HEK293 (cell line): Measurements from ENCODE around the gene AOAH.

Experiments
- CTCF ChIA-PET: fragments of 350-600 bp; formaldehyde crosslinking; extraction: SDS; loops from one replicate; lab custom pipeline; 2021; ENCODE audit warnings: antibody characterized with exemption; lab: Yijun Ruan, JAX
- POLR2A ChIA-PET: fragments of 300-600 bp; formaldehyde crosslinking; extraction: SDS; loops from one replicate; lab custom pipeline; 2020; ENCODE audit warnings: antibody characterized with exemption, inconsistent platforms; lab: Yijun Ruan, JAX
- H3K27ac ChIP-seq: fragments of 200-500 bp; sonication (Bioruptor generic); 2 replicates; pipeline ENCODE4 v1.5.1; 2014; ENCODE audit warnings: low read depth, low read length, control low read depth, inconsistent platforms; ENCODE audit errors: extremely low read depth
- H3K36me3 ChIP-seq, 2 experiments: fragments of 200-500 bp in 1 of 2; sonication (Bioruptor generic) in 1 of 2; 1 replicate in 1 of 2; 2 replicates in 1 of 2; pipeline ENCODE4 v1.5.1; 2014 to 2017; ENCODE audit warnings: inconsistent platforms in 2 of 2, low read length in 2 of 2; ENCODE audit not compliant: control insufficient read depth in 2 of 2, insufficient read depth in 1 of 2
- H3K4me1 ChIP-seq: fragments of 200-500 bp; sonication (Bioruptor generic); 2 replicates; pipeline ENCODE4 v1.5.1; 2014; ENCODE audit warnings: mild to moderate bottlenecking, low read length, inconsistent platforms; ENCODE audit not compliant: control insufficient read depth, insufficient read depth
- H3K4me3 ChIP-seq: 2 replicates; pipeline ENCODE4 v1.5.1; 2011; ENCODE audit warnings: low read depth, mild to moderate bottlenecking, control low read depth, low read length, moderate library complexity
- H3K9me3 ChIP-seq: fragments of 200-500 bp; sonication (Bioruptor generic); 2 replicates; pipeline ENCODE4 v1.5.1; 2014; ENCODE audit warnings: low read depth, low read length, inconsistent platforms; ENCODE audit not compliant: control insufficient read depth, insufficient read depth
- AEBP2 ChIP-seq: fragments of 450-650 bp; formaldehyde crosslinking; IDR thresholded peaks from 2 replicates; pipeline ENCODE4 v1.5.1; 2016; ENCODE audit warnings: missing biosample characterization, missing genetic modification characterization, borderline replicate concordance
- BCL6B ChIP-seq: fragments of 450-650 bp; formaldehyde crosslinking; IDR thresholded peaks from 2 replicates; pipeline ENCODE4 v1.5.1; 2017; ENCODE audit warnings: missing biosample characterization, missing genetic modification characterization
- IKZF3 ChIP-seq: fragments of 450-650 bp; IDR thresholded peaks from 2 replicates; pipeline ENCODE4 v1.5.0; 2018; ENCODE audit warnings: missing biosample characterization, mild to moderate bottlenecking, missing genetic modification characterization, moderate library complexity
- KLF7 ChIP-seq: fragments of 450-650 bp; formaldehyde crosslinking; IDR thresholded peaks from 2 replicates; pipeline ENCODE4 v1.5.1; 2016; ENCODE audit warnings: missing biosample characterization, missing genetic modification characterization, borderline replicate concordance
- SP3 ChIP-seq: fragments of 450-650 bp; formaldehyde crosslinking; IDR thresholded peaks from 2 replicates; pipeline ENCODE4 v1.5.1; 2016; ENCODE audit warnings: missing biosample characterization, missing genetic modification characterization
- ZBTB1 ChIP-seq: fragments of 450-650 bp; formaldehyde crosslinking; IDR thresholded peaks from 2 replicates; pipeline ENCODE4 v1.5.1; 2016; ENCODE audit warnings: missing biosample characterization, missing genetic modification characterization
- ZEB2 ChIP-seq: fragments of 450-650 bp; formaldehyde crosslinking; IDR thresholded peaks from 2 replicates; pipeline ENCODE4 v1.5.1; 2016; ENCODE audit warnings: missing biosample characterization, missing genetic modification characterization
- ZFP3 ChIP-seq: fragments of 450-650 bp; formaldehyde crosslinking; IDR thresholded peaks from 2 replicates; pipeline ENCODE4 v1.5.1; 2016; ENCODE audit warnings: low read depth, missing biosample characterization, missing genetic modification characterization
- ZNF10 ChIP-seq: fragments of 450-650 bp; formaldehyde crosslinking; IDR thresholded peaks from 2 replicates; pipeline ENCODE4 v1.5.1; 2017; ENCODE audit warnings: missing biosample characterization, missing genetic modification characterization
- ZNF133 ChIP-seq: fragments of 450-650 bp; formaldehyde crosslinking; IDR thresholded peaks from 2 replicates; pipeline ENCODE4 v1.5.1; 2016; ENCODE audit warnings: missing biosample characterization, missing genetic modification characterization
- ZNF155 ChIP-seq: fragments of 450-650 bp; formaldehyde crosslinking; IDR thresholded peaks from 2 replicates; pipeline ENCODE4 v1.5.1; 2016; ENCODE audit warnings: missing biosample characterization, missing genetic modification characterization
- ZNF18 ChIP-seq: fragments of 450-650 bp; formaldehyde crosslinking; IDR thresholded peaks from 2 replicates; pipeline ENCODE4 v1.5.1; 2016; ENCODE audit warnings: missing biosample characterization, missing genetic modification characterization
- ZNF404 ChIP-seq: fragments of 450-650 bp; formaldehyde crosslinking; IDR thresholded peaks from 2 replicates; pipeline ENCODE4 v1.5.1; 2017; ENCODE audit warnings: missing biosample characterization, missing genetic modification characterization
- ZNF561 ChIP-seq: fragments of 450-650 bp; IDR thresholded peaks from 2 replicates; pipeline ENCODE4 v1.5.1; 2018; ENCODE audit warnings: missing biosample characterization, missing genetic modification characterization, borderline replicate concordance
- ZNF585B ChIP-seq: fragments of 450-650 bp; formaldehyde crosslinking; IDR thresholded peaks from 2 replicates; pipeline ENCODE4 v1.5.1; 2016; ENCODE audit warnings: missing biosample characterization, missing genetic modification characterization
- ZNF645 ChIP-seq: fragments of 450-650 bp; formaldehyde crosslinking; IDR thresholded peaks from 2 replicates; pipeline ENCODE4; 2016; ENCODE audit warnings: missing biosample characterization, missing genetic modification characterization
- ZNF692 ChIP-seq: fragments of 450-650 bp; formaldehyde crosslinking; IDR thresholded peaks from 2 replicates; pipeline ENCODE4 v1.5.1; 2016; ENCODE audit warnings: missing biosample characterization, missing genetic modification characterization

AOAH gene

GRCh38 chr7:36683111-36683510, 41.2 kb downstream of the AOAH start:
- ChIA-PET CTCF (no interaction called here), POLR2A (no interaction called here)
- Histone ChIP-seq H3K36me3 (no peaks in the 10 kb centered on the region), H3K4me1 (no peaks in the 10 kb centered on the region), H3K9me3 (no peaks in the 10 kb centered on the region), H3K4me3 (no peak overlapping the region), H3K27ac (no peak overlapping the region)
- no peak for TF ChIP-seq ZNF585B (tag by site-specific recombination)
- no peak for TF ChIP-seq ZNF645 (tag by site-specific recombination)
- no peak for TF ChIP-seq ZNF10 (tag by site-specific recombination)
- no peak for TF ChIP-seq ZNF692 (tag by site-specific recombination)
- no peak for TF ChIP-seq ZNF133 (tag by site-specific recombination)
- TF ChIP-seq ZNF561, result no peak

- Histone ChIP-seq H3K9me3 (no peaks in the 10 kb centered on the region), H3K4me1 (no peaks in the 10 kb centered on the region)
- CTCF ChIA-PET, result interaction anchor here (0.9 to 1.3 kb wide), 4 partner anchors 11 to 517 kb away, joined by 3 to 6 read pairs (median 4); no protein-coding TSS in a partner anchor
Measured at GRCh38 chr7:36682102-36682501, 42.2 kb downstream of the AOAH start.

More at GRCh38 chr7:36682102-36682501, 42.2 kb downstream of the AOAH start:
- TF ChIP-seq AEBP2 (tag by site-specific recombination), result no peak
- TF ChIP-seq BCL6B, result no peak
- TF ChIP-seq ZBTB1, result no peak
- no peak for TF ChIP-seq ZNF404 (tag by site-specific recombination)
- TF ChIP-seq SP3, result no peak
- no peak for TF ChIP-seq ZNF18
- TF ChIP-seq ZFP3, result no peak
- TF ChIP-seq ZNF155 (tag by site-specific recombination), result no peak
- no peak for TF ChIP-seq KLF7 (tag by site-specific recombination)
- no peak for TF ChIP-seq IKZF3 (tag by site-specific recombination)
- TF ChIP-seq ZEB2, result no peak
- H3K4me3 ChIP-seq, result no peak overlapping the region
- POLR2A ChIA-PET, result no interaction called here
- no peaks in the 10 kb centered on the region for H3K36me3 ChIP-seq
- H3K27ac ChIP-seq, result no peak overlapping the region
